ENCODE data around the gene FAM47C.
"Not testable (repeated sequence)": the region's sequence is repeated elsewhere in the genome, so short reads cannot be mapped to it uniquely, and the experiment has no call there.

Gene FAM47C

GRCh38 chrX:37008182-37008581 lies at the start of gene FAM47C:
TSS of gene FAM47C (plus strand) at chrX:37008366. CDS start at chrX:37008411, 45 bp downstream.
- DNase-seq = not testable (repeated sequence)

DNA sequence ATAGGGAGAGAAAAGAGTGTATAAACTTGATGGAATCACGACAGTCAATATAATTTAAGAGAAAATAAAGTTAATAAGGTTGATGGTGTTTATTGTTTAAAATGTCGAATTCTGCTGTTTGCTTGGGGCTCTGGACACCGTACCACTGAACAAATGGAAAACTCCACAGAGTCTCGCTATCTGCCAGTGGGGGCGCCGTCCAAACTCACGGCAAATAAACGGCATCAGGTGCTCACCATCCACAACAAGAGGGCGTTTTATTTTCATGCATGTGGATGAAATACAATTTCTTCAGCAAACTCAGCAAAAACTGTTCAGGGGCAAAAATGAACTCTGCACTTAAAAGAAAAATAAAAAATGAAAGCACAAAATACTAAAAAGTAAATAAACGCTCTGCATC lies 46.6 kb upstream of the FAM47C start:
- DNase-seq = no peak

GRCh38 chrX:36963069-36963808 lies 44.9 kb upstream of the FAM47C start:
- no peak for DNase-seq

DNA sequence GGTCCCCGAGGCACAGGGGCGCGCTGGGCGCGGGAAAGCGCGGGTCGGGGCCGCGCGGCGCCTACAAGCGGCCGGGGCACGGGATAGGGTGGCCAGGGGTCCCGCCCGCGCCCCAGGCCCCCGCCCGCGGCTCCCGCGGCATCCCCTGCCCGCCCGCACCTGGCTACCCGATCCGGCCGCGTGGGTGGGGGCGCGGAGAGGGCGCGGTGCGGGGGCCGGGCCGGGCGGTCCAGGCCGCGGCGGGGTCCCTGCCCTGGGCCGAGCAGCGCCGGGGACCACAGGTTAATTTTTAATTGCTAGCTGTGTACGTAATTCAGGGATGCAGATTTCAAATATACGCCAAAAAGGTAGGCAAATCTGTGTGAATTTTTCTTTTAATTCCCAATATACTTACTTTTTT lies 44.3 kb upstream of the FAM47C start:
- no peak for DNase-seq

GRCh38 chrX:36973575-36973974 lies 34.6 kb upstream of the FAM47C start:
- DNase-seq = no peak

DNA sequence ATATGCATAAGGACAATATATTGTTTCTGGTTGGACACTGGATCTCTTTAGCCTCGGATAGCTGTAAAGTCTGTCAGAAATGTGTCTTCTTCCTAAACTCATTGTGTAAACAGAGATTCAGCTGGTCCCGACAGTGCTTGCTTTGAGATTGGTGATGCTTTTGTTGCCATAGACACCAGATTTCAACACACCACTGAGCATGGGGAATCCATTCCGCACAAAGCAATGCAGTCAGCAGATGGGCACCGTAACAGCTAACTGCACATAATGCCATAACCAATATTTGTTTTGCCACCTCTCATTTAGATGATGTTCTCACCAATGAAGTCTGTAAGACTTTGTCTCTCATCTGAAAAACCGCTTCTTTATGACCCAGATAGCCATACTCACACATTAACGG lies 33.3 kb upstream of the FAM47C start:
- peak; percentile 10 for DNase-seq

DNA sequence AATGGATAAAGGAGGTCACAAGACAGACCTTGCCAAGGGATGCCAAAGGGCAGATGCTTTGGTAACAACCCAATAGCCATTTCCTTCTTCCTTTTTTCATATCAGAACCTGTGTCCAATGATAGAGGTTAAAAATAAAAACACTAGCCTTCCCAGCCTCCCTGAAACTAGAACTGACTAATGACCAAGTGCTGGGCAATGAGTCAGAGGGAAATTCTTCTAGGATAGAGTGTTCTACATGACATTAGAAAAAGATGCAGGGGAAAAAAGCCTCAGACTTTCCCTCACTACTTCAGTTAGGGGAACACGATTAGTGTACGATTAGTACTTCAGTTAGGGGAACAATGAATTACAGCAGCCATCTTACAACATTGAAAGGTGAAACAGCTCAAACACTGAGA lies 29.3 kb upstream of the FAM47C start:
- no peak for DNase-seq

DNA sequence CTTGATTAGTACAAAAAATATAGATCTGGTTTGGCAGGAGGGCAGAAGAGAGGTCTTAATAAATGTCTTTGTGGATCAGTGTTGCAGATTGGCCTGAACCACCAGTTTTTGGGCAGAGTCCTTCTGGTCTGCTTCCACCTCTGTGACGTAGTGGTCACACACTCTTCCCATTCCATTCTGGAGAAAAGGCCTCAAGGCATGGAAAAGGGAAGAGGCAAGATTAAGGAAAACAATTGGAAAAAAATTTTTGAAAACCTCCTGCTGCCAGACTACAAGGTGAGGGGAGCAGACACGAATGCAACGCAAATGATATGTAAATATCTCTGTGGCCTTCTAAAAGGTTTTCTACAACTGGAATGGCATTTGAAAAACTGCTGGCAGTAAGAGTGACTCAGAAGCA lies 24.3 kb upstream of the FAM47C start:
- no peak for DNase-seq

DNA sequence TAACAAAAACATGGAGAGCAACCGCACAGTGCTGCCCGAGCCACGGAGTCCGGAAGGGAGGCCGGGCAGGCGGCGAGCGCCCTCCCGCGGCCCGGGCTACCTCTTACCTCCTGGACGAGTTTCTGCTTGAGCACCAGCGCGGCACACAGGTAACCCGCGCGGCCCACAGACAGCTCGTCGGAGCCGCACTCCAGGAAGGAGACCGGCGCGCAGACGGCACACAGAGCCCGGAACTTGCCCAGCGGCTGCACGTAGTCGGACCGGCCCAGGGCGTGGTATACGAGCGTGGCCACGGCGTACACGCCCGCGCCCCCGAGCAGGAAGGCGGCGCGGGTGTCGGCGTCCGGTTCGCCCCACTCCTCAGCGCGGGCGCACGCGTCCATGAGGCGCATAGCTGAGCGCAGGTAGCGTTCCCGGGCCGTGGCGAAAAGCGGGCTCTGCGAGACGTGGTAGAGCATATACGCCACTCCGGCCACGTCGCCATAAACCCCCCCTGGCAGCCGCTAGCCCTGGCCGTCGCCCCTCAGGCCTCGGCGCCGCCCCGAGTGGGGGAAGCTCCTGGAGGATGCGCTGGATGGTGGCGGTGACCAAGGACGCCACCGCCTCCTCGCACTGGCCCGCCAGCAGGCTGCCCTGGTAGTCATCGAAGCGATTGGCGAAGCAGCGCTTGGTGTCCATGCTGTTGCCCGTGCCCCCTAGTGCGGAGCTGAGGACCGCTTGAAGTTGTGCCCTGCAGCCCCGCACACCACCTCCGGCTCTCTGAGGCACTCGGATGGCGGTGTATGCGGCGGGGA lies 22.6 kb upstream of the FAM47C start:
- DNase-seq = not testable (repeated sequence)

GRCh38 chrX:36986231-36986630 lies 21.9 kb upstream of the FAM47C start:
- DNase-seq = no peak

GRCh38 chrX:36987212-36987611 lies 21.0 kb upstream of the FAM47C start:
- not testable (repeated sequence) for DNase-seq

- no peak for DNase-seq
Measured at GRCh38 chrX:37000140-37000539, 8.0 kb upstream of the FAM47C start.

GRCh38 chrX:37010496-37010895 lies 2.3 kb downstream of the FAM47C start:
- no peak for DNase-seq

- not testable (repeated sequence) for DNase-seq
Measured at GRCh38 chrX:37034260-37034659, 26.1 kb downstream of the FAM47C start.

DNA sequence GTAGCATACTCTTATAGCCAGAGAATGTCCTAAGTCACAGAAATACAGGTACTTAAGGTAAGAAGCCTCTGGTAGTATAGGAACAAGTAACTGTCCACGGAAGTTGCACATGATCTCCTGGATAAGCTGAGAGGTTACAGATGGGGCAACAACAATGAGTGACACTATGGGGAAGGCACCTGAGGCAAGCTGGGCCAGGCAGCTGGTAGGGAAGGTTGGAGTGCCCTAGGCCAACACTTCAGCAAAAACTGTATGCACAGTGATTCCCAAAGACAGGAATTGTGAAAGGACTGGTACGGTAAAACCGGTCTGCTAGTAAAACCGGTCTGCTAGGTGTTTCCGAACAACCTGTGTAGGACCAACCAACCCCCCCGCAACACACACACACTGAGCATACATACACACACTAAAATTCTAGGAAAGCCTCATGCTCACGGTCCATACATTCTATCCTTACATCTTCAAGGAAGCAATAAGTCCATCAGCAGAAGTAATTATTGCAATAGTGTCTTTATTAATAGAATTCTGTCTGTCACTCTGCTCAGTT lies 28.6 kb downstream of the FAM47C start:
- not testable (repeated sequence) for DNase-seq

DNA sequence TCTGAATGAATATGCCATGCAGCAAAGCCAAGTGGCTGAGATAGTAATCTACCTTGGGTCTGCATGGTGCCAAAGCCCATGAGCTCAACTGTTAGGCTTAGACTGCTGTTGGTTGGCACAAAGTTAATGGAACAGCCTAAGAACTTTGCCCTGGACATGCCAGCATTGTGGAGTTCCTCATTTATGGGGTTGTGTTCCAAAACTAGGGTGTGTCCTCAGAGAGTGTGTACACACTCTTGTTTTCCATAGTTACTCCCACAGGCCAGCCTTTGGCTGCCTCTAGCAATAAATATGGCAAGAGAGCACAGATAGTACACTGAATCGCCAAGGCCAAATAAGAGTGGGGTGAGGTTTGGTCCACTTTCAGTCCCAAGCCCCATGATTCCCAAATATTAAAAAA lies 30.6 kb downstream of the FAM47C start:
- DNase-seq = not testable (repeated sequence)

GRCh38 chrX:37042956-37043885 lies 35.1 kb downstream of the FAM47C start:
- DNase-seq = not testable (repeated sequence)

DNA sequence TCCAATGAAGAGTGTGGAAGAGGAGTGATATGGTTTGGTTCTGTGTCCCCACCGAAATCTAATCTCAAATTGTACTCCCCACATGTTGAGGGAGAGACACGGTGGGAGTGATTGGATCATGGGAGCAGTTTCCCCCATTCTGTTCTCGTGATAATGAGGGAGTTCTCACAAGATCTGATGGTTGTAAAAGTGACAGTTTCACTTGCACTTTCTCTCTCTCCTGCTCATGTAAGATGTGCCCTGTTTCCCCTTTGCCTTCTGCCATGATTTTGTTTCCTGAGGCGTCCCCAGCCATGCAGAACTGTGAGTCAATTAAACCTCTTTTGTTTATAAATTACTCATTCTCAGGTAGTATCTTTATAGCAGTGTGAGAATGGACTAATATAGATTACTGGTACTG lies 39.6 kb downstream of the FAM47C start:
- DNase-seq = no peak

DNA sequence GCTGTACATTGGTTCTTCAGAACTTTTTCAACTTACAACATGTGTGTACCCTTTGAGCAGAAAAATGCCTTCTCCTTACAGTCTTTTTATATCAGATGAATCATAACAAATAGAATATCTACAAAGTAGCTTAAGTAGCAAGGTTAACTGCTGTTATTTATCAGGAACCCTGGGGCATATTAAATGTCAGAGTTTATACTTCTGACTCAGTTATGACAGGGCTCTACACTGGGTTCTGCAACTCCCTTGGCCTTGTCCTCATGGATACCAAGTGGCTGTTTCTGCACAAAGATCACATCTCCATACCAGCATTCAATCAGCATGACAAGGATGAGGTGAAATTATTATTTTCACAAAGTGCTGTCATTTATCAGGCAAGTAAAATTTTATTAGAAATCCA lies 49.4 kb downstream of the FAM47C start:
- not testable (repeated sequence) for DNase-seq

GRCh38 chrX:37060999-37061398 lies 52.8 kb downstream of the FAM47C start:
- peak; percentile 31 for DNase-seq

Measured in NCI-H2171 treated with DMSO at 0.1 percent for 48 hours (cell line).